Measurements from ENCODE around the gene CTDNEP1. TPM values are rescaled to one million over a fixed set of nuclear protein-coding genes. Genes with fewer than 3 reads are reported as not detected.

Gene CTDNEP1
- polyA plus RNA-seq, 1 donor (not counting 4 experiments of a cell fraction or from before 2014, with no cell fraction given) = 66.2 TPM

DNA sequence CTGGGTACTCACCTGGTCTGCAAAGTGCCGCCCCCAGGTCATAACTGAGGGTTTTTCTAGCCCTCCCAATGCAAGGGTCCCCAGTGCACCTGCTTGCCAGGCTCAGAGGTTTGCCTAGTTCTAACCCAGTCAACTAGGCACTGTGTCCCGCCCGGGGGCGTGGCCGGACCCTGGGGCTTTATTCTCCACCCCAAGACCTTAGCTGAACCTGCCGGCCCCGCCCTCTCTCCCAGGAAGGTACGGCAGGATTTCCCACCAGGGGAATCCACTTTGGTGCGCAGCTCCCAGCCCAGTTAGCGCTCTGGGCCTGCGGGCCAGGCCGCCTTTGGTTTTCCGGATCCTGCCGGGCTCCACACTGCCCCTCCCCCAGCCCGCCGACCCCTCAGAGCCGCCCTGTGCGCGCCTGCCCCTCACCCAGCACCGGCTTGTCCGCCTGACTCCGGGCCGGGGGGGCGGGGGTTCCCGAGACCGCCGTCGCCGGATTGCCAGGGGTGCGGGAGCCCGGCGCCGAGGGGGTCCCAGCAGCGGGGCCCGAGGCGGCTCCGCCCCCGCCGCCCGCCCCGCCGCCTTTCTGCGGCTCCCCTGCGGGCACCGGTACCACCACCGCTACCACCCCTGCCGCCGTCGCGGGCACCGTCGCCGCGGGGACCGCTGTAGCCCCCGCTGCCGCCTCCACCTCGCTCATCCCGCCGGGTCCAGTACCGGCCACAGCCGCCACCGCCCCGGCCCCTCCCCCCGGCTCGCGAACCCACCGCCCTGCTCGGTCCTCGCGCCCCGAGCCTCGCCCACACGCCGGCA is 42.5 kb upstream of the CTDNEP1 start:
- no peaks in the 10 kb centered on the region for H3K79me2 ChIP-seq (ENCODE audit: control insufficient read depth, insufficient read depth, low read length)
- H3K27ac ChIP-seq (ENCODE audit: control insufficient read depth, insufficient read depth, low read length) = no peak overlapping the region
- peaks cover 36% of the 10 kb centered on the region for H3K27me3 ChIP-seq (ENCODE audit: control insufficient read depth, extremely low read depth, insufficient read depth, low read length)
- H4K20me1 ChIP-seq (ENCODE audit: control insufficient read depth, extremely low read depth, insufficient read depth, low read length) = peaks cover 2% of the 10 kb centered on the region
- H3K36me3 ChIP-seq (ENCODE audit: control insufficient read depth in 2 of 2, extremely low read depth in 1 of 2, insufficient read depth in 2 of 2, low read length in 2 of 2) = no peaks in the 10 kb centered on the region
- FAIRE-seq (no peak), DNase-seq (ENCODE audit: low read depth, low spot score) (no peak)
- peak overlapping the region; percentile 20 for H3K4me2 ChIP-seq (ENCODE audit: control insufficient read depth, extremely low read depth, insufficient read depth, low read depth, low read length)
- H2AFZ ChIP-seq (ENCODE audit: control insufficient read depth, low read length) = no peak overlapping the region
- H3K4me1 ChIP-seq (ENCODE audit: control insufficient read depth, extremely low read depth, insufficient read depth, low read length) = peaks cover 23% of the 10 kb centered on the region
- TF ChIP-seq, protein P1, sequence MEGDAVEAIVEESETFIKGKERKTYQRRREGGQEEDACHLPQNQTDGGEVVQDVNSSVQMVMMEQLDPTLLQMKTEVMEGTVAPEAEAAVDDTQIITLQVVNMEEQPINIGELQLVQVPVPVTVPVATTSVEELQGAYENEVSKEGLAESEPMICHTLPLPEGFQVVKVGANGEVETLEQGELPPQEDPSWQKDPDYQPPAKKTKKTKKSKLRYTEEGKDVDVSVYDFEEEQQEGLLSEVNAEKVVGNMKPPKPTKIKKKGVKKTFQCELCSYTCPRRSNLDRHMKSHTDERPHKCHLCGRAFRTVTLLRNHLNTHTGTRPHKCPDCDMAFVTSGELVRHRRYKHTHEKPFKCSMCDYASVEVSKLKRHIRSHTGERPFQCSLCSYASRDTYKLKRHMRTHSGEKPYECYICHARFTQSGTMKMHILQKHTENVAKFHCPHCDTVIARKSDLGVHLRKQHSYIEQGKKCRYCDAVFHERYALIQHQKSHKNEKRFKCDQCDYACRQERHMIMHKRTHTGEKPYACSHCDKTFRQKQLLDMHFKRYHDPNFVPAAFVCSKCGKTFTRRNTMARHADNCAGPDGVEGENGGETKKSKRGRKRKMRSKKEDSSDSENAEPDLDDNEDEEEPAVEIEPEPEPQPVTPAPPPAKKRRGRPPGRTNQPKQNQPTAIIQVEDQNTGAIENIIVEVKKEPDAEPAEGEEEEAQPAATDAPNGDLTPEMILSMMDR (optimal IDR thresholded peaks at IDR 0.05 in 1 of 3, IDR thresholded peaks at IDR 0.05 in 1 of 3, conservative IDR thresholded peaks at IDR 0.05 in 1 of 3; ENCODE audit: extremely low read depth in 1 of 3, insufficient read depth in 2 of 3, low read length in 3 of 3) = no peak
- no peak for TF ChIP-seq EZH2 (IDR thresholded peaks at IDR 0.05; ENCODE audit: low read length)
- dilution Hi-C loops (cut with MboI; ENCODE audit: extremely low pct_ligation_motif_present, low sequenced_read_pairs) = no loop called here
- H3K9me1 ChIP-seq (ENCODE audit: control insufficient read depth, extremely low read depth, insufficient read depth, low read length) = no peaks in the 10 kb centered on the region
- no peaks in the 10 kb centered on the region for H3K9me3 ChIP-seq (ENCODE audit: control insufficient read depth, low read depth, low read length)
- no peak overlapping the region for H3K9ac ChIP-seq (ENCODE audit: control insufficient read depth, extremely low read depth, insufficient read depth, low read length)
- H3K4me3 ChIP-seq (ENCODE audit: control insufficient read depth in 2 of 3, extremely low read depth in 1 of 3, insufficient read depth in 2 of 3, low read depth in 1 of 3, low read length in 3 of 3) = no peak overlapping the region

DNA sequence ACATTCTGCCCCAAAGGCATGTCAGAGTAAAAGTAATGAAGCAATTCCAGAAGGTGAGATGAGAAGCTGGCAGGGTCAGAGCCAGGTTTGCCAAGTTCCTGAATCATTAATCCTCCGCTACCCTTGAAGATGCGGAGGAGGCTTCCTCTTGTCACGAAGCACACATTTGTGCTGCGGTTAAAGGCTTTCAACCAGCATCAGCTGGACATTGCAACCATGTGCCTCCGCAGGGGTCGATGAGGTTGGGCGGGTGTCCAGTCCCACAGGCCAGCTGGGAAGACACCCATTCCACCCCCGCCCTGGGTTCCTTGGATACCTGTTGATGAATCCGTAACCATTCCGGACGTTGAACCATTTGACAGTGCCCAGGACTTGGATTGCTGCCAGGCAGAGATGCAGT is 41.6 kb upstream of the CTDNEP1 start:
- dilution Hi-C loops (cut with MboI; ENCODE audit: extremely low pct_ligation_motif_present, low sequenced_read_pairs) = no loop called here
- no peak for DNase-seq (ENCODE audit: low read depth, low spot score)
- peaks cover 23% of the 10 kb centered on the region for H3K4me1 ChIP-seq (ENCODE audit: control insufficient read depth, extremely low read depth, insufficient read depth, low read length)
- no peaks in the 10 kb centered on the region for H3K9me1 ChIP-seq (ENCODE audit: control insufficient read depth, extremely low read depth, insufficient read depth, low read length)
- H3K9me3 ChIP-seq (ENCODE audit: control insufficient read depth, low read depth, low read length) = no peaks in the 10 kb centered on the region
- TF ChIP-seq EZH2 (IDR thresholded peaks at IDR 0.05; ENCODE audit: low read length) = peak; percentile 19
- TF ChIP-seq, protein P1 (optimal IDR thresholded peaks at IDR 0.05 in 1 of 3, IDR thresholded peaks at IDR 0.05 in 1 of 3, conservative IDR thresholded peaks at IDR 0.05 in 1 of 3; ENCODE audit: extremely low read depth in 1 of 3, insufficient read depth in 2 of 3, low read length in 3 of 3) = no peak
- H3K27ac ChIP-seq (ENCODE audit: control insufficient read depth, insufficient read depth, low read length) = no peak overlapping the region
- FAIRE-seq = peak; percentile 23
- H4K20me1 ChIP-seq (ENCODE audit: control insufficient read depth, extremely low read depth, insufficient read depth, low read length) = peaks cover 2% of the 10 kb centered on the region
- H3K36me3 ChIP-seq (ENCODE audit: control insufficient read depth in 2 of 2, extremely low read depth in 1 of 2, insufficient read depth in 2 of 2, low read length in 2 of 2) = no peaks in the 10 kb centered on the region
- H3K4me2 ChIP-seq (ENCODE audit: control insufficient read depth, extremely low read depth, insufficient read depth, low read depth, low read length) = peak overlapping the region; percentile 29
- no peak overlapping the region for H3K9ac ChIP-seq (ENCODE audit: control insufficient read depth, extremely low read depth, insufficient read depth, low read length)
- H3K4me3 ChIP-seq (ENCODE audit: control insufficient read depth in 2 of 3, extremely low read depth in 1 of 3, insufficient read depth in 2 of 3, low read depth in 1 of 3, low read length in 3 of 3) = no peak overlapping the region
- H3K27me3 ChIP-seq (ENCODE audit: control insufficient read depth, extremely low read depth, insufficient read depth, low read length) = peaks cover 37% of the 10 kb centered on the region
- no peak overlapping the region for H2AFZ ChIP-seq (ENCODE audit: control insufficient read depth, low read length)
- no peaks in the 10 kb centered on the region for H3K79me2 ChIP-seq (ENCODE audit: control insufficient read depth, insufficient read depth, low read length)

All from keratinocyte (primary cell).